HAP-1 (cell line): ENCODE data around the gene MICAL3.

Source experiments
- DNase-seq, 2 experiments: peaks; one replicate each; pipeline ENCODE4 v3.0.0-alpha.2; 2016 to 2020; ENCODE audit warnings: low spot score in 2 of 2
- H3K27me3 ChIP-seq: fragments of 250-450 bp; sonication (Bioruptor Pico); 2 replicates; pipeline ENCODE4 v1.5.1; 2020; ENCODE audit warnings: low read depth, mild to moderate bottlenecking, moderate library complexity
- H3K36me3 ChIP-seq: fragments of 250-450 bp; sonication (Bioruptor Pico); replicated peaks from 2 replicates; pipeline ENCODE4 v1.5.1; 2020; ENCODE audit warnings: mild to moderate bottlenecking
- H3K4me1 ChIP-seq: fragments of 250-450 bp; sonication (Bioruptor Pico); 2 replicates; pipeline ENCODE4 v1.5.1; 2020; ENCODE audit warnings: mild to moderate bottlenecking
- H3K4me3 ChIP-seq: fragments of 250-450 bp; sonication (Bioruptor Pico); 2 replicates; pipeline ENCODE4 v1.5.1; 2020; ENCODE audit warnings: mild to moderate bottlenecking, moderate library complexity
- H3K9me3 ChIP-seq: fragments of 250-450 bp; sonication (Bioruptor Pico); 2 replicates; pipeline ENCODE4 v1.5.1; 2020; ENCODE audit warnings: mild to moderate bottlenecking, moderate library complexity
- in situ Hi-C: fragments of 300-500 bp; cut with MboI; formaldehyde crosslinking; loops from 3 replicates; pipeline ENCODE4 v1.14.3; 2020; ENCODE audit warnings: low sequenced_read_pairs, inconsistent platforms, mixed read lengths

Gene MICAL3

DNA sequence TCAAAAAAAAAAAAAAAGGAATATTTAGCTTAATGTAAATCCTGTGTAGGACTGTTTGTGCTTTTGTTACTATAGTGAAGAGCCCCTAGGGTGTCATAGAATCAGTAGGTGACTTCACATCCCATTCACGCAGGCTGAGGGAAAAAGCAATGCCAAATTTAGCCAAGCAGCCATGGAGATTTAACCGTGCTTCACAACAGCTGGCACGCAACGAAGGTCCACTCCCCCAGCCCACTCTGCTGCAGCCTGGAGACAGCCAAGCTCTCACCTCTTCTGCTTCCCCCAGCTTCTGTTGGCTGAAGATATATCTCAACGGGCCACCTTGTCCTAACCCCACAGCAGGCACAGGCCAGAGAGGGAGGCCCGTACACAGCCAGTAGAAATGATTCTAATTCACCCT lies 171.3 kb downstream of the MICAL3 start:
- no peak for DNase-seq
- H3K27me3 ChIP-seq, result no peaks in the 10 kb centered on the region
- no peak overlapping the region for H3K4me3 ChIP-seq
- in situ Hi-C loops, result loop anchor here (5.0 kb wide), 1 partner anchor 41 kb away; no protein-coding TSS in a partner anchor
- no peaks in the 10 kb centered on the region for H3K36me3 ChIP-seq
- no peaks in the 10 kb centered on the region for H3K4me1 ChIP-seq
- H3K9me3 ChIP-seq, result no peaks in the 10 kb centered on the region

DNA sequence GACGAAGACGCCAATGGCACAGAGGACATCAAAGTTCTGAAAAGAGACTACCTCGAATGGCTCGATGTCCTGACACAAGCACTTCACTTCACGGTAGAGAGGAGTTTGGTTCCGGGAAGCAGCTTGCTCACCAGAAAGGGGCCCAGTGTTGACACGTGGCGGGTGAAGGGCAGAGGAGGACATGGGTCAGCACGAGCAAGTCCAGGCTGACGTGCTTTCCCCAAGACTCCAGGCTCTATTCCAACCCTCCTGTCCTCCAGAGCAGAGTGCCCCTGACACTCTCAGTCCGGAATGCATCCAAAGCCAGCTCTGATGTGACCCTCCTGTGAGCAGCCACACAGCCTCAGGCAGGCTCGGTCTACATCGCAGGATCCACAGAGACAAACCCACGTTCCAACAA lies 172.6 kb downstream of the MICAL3 start:
- H3K4me3 ChIP-seq, result no peak overlapping the region
- H3K4me1 ChIP-seq, result no peaks in the 10 kb centered on the region
- no peaks in the 10 kb centered on the region for H3K36me3 ChIP-seq
- H3K27me3 ChIP-seq, result no peaks in the 10 kb centered on the region
- in situ Hi-C loops, result loop anchor here (5.0 kb wide), 1 partner anchor 39 kb away; no protein-coding TSS in a partner anchor
- no peak for DNase-seq
- no peaks in the 10 kb centered on the region for H3K9me3 ChIP-seq

- Histone ChIP-seq H3K4me1 (no peaks in the 10 kb centered on the region), H3K36me3 (no peaks in the 10 kb centered on the region; the same call in 1 of the 2 replicates), H3K4me3 (no peak overlapping the region), H3K27me3 (no peaks in the 10 kb centered on the region), H3K9me3 (no peaks in the 10 kb centered on the region)
- no peak for DNase-seq
- in situ Hi-C loops, result loop anchor here (10.0 kb wide), 1 partner anchor 57 kb away; no protein-coding TSS in a partner anchor
Observed at GRCh38 chr22:17847360-17848078, 176.8 kb downstream of the MICAL3 start.

DNA sequence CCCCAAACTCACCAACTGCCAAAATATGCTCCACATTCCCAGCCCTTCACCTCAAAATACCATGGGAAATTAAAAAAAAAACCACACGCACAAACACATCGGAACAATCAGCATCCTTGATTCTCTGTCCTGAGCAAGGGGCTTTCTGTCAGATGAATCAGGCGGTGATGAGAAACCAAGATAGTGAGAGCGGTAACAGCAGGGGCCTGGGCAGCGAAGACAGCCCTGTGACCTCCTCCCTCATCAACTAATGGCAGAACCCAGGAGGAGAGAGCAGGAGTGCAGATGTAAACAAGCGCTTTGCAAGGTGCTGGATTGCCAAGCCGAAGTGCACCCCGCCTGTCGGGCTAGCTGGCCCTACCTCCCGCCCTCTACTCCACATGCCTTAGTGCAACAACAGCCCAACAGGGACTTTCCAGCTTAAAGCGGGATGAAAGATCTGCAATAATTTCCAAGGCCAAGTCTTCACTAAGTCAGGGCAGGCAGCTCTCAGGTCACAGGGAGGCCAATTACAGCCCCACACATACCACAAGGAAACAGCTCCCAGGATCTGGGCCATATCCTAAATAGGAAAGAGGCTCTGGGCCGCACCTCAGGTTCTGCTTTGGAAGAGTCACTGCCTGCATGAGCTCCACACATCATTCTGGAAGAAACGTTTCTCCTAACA lies 177.9 kb downstream of the MICAL3 start:
- no peaks in the 10 kb centered on the region for H3K4me1 ChIP-seq
- H3K4me3 ChIP-seq, result no peak overlapping the region
- H3K9me3 ChIP-seq, result no peaks in the 10 kb centered on the region
- no peaks in the 10 kb centered on the region; the same call in 1 of the 2 replicates for H3K36me3 ChIP-seq
- in situ Hi-C loops, result loop anchor here (10.0 kb wide), 1 partner anchor 58 kb away; no protein-coding TSS in a partner anchor
- no peaks in the 10 kb centered on the region for H3K27me3 ChIP-seq
- no peak for DNase-seq

DNA sequence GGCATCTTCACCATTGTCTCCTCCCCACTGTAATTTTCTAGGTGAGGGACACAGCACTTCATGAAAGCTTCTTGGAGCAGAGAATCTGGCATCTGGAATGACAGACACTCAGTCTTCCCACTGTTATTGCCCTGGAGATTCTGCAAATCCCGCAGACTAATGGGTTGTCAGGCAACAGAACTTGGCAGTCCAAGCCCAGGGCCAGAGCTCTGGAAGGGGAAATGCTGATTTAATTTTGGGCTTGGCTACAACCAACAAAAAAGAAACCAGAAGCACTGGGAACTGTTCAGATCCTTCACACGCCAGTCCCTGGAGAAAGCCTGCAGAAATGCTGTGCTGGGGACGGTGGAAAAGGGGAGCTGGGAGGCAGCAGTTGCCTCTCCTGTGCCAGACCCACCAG lies 178.6 kb downstream of the MICAL3 start:
- Histone ChIP-seq H3K36me3 (no peaks in the 10 kb centered on the region; the same call in 1 of the 2 replicates), H3K4me3 (no peak overlapping the region), H3K9me3 (no peaks in the 10 kb centered on the region), H3K27me3 (no peaks in the 10 kb centered on the region), H3K4me1 (no peaks in the 10 kb centered on the region)
- no peak for DNase-seq
- in situ Hi-C loops, result loop anchor here (10.0 kb wide), 1 partner anchor 59 kb away; no protein-coding TSS in a partner anchor

DNA sequence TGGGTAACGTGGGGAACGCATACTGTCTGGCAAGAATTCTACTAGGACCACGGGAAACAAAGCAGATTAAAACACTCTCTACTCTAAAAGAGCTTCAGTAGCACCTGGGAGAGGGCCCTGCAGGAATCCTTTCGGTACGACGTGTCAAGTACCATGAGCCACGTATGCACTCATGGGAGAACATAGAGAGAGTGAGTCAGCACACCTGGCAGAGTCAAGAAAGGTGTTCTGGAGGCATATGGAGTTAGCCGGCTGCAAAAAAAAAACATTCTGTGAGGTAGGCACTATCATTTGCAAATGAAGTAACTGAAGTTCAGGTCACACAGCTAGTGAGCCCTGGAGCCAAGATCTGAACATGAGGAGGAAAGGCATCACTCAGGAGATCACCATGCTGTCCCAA lies 179.0 kb downstream of the MICAL3 start:
- no peaks in the 10 kb centered on the region; the same call in 1 of the 2 replicates for H3K36me3 ChIP-seq

DNA sequence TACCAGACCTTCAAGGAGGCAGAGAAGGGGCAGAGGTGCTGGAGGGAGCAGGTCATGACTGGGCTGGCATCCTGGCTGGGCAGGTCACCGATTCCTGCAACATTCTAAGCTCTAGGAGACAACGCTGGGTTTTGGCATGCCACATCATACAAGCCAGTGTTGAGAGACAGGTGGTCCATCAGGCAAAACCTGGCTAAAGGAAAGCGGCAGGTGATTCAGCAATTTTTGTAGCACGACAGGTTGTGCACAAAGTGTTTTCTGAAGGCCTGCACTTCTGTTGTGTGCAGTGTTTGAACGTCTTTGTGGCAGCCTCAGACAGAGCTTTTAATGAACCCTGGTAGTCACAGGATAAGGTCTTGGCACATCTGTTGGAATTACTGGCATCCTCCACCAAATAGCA lies 180.2 kb downstream of the MICAL3 start:
- Histone ChIP-seq H3K4me1 (no peaks in the 10 kb centered on the region), H3K4me3 (no peak overlapping the region), H3K9me3 (no peaks in the 10 kb centered on the region), H3K36me3 (no peaks in the 10 kb centered on the region; the same call in 1 of the 2 replicates), H3K27me3 (no peaks in the 10 kb centered on the region)
- DNase-seq, result no peak
- in situ Hi-C loops, result loop anchor here (10.0 kb wide), 1 partner anchor 61 kb away; no protein-coding TSS in a partner anchor

More for the DNA sequence above, 179.0 kb downstream of the MICAL3 start:
- H3K27me3 ChIP-seq, result no peaks in the 10 kb centered on the region
- DNase-seq, result no peak
- H3K4me1 ChIP-seq, result no peaks in the 10 kb centered on the region
- H3K9me3 ChIP-seq, result no peaks in the 10 kb centered on the region
- no peak overlapping the region for H3K4me3 ChIP-seq
- in situ Hi-C loops, result loop anchor here (10.0 kb wide), 1 partner anchor 59 kb away; no protein-coding TSS in a partner anchor

DNA sequence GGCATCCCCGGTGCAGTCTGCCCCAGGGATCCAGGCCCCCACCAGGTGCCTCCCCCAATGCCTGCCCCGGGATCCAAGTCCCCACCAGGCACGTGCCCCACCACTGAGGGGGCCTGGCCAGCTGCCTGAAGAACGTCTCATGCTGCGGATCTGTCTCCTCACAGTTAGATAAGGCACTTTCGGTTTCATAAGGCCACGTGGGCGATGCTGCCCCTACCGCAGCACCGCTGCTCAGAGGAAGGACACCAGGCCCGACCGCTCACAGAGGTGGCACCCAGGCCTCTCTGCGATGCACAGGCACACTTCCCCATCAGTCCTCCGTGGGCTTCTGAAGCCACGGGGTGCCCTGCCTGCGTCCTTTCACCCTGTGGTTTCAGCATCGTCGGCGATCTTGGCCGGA lies 182.0 kb downstream of the MICAL3 start:
- no peak for DNase-seq
- Histone ChIP-seq H3K4me3 (no peak overlapping the region), H3K27me3 (no peaks in the 10 kb centered on the region), H3K9me3 (no peaks in the 10 kb centered on the region), H3K36me3 (peaks cover 4% of the 10 kb centered on the region; the same call in 1 of the 2 replicates), H3K4me1 (no peaks in the 10 kb centered on the region)
- in situ Hi-C loops, result loop anchor here (10.0 kb wide), 1 partner anchor 62 kb away; no protein-coding TSS in a partner anchor

DNA sequence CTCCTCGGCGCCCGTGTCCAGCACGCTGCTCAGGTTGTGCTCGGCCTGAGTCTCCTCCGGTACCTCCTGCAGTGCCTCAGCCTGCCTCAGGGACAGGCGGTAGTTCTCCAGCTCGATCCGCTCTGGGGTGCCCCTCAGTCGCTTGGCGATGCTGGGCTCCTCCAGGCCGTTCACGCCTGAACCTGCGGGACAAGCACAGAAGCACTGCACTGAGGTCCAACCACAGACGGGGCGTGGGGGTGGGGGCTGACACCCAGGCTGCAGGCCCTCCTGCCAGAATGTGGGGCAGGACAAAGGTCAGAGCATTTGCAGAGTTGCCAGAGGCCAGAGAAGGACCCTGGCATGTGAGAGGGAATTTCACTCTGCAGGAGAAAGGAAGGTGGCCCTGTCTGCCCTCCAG lies 182.5 kb downstream of the MICAL3 start:
- Histone ChIP-seq H3K4me3 (no peak overlapping the region), H3K9me3 (no peaks in the 10 kb centered on the region), H3K4me1 (no peaks in the 10 kb centered on the region), H3K36me3 (peaks cover 4% of the 10 kb centered on the region; the same call in 1 of the 2 replicates), H3K27me3 (no peaks in the 10 kb centered on the region)
- no peak for DNase-seq
- in situ Hi-C loops, result loop anchor here (10.0 kb wide), 1 partner anchor 63 kb away; no protein-coding TSS in a partner anchor

DNA sequence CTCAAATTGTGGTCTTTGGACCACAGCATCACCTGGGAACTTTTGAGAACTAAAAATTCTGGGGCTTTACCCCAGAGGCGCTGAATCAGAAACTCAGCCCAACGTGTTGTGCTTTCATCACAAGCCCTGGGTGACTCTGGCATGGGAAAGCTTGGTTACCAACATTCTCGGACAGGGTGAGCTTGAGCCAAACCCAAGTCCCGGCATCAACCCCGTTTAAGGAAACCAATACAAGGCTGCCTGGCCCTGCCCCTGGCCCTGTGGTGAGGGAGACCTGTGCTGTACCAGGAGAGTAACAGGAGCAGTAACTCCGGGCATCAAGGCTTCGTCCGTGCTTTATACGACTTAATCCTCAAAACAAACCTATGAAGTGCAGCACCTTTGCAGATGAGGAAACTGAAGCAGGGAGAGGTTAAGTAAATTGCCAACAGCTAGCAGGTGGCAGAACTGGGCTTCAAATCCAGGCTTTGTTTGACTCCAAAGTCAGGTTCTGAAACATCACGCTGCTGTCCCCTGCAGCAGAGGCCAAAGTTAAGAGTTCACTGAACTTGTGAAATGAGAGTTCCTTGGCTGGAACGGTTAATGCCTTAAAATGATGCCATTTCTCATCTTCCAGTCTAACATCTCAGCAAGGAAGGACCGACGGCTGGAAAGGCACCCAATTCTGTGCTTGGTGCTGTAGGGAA lies 186.0 kb downstream of the MICAL3 start:
- Histone ChIP-seq H3K36me3 (peaks cover 4% of the 10 kb centered on the region; the same call in 1 of the 2 replicates), H3K27me3 (no peaks in the 10 kb centered on the region), H3K4me3 (no peak overlapping the region), H3K9me3 (no peaks in the 10 kb centered on the region), H3K4me1 (no peaks in the 10 kb centered on the region)
- in situ Hi-C loops, result no loop called here
- DNase-seq, result no peak

GRCh38 chr22:17836992-17837742 lies 187.2 kb downstream of the MICAL3 start:
- no peaks in the 10 kb centered on the region for H3K27me3 ChIP-seq
- no peaks in the 10 kb centered on the region for H3K4me1 ChIP-seq
- H3K9me3 ChIP-seq, result no peaks in the 10 kb centered on the region
- DNase-seq, result no peak
- H3K36me3 ChIP-seq, result peaks cover 4% of the 10 kb centered on the region; the same call in 1 of the 2 replicates
- in situ Hi-C loops, result no loop called here
- no peak overlapping the region for H3K4me3 ChIP-seq

DNA sequence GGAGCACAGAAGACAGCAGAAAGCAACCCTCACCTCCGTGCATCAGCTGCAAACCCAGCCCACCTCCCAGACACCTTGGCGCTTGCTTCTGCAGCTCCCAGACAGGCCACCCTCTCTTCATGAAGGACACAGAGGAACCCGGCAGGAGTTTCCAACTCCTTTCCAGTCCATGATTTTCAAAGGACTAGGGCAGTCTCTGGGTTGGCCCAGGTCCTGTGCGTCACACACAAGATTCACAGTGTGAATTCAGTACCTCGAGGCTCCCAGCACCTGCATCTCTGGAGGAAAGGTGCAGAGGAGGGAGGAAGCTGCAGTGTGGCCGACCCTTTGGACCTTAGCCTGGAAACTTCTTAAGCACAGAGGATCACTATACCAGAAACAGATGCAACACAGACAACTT lies 189.1 kb downstream of the MICAL3 start:
- Histone ChIP-seq H3K4me3 (no peak overlapping the region), H3K27me3 (no peaks in the 10 kb centered on the region), H3K4me1 (no peaks in the 10 kb centered on the region), H3K36me3 (peaks cover 4% of the 10 kb centered on the region), H3K9me3 (no peaks in the 10 kb centered on the region)
- no peak for DNase-seq
- in situ Hi-C loops, result no loop called here

GRCh38 chr22:17833489-17833888 lies 190.9 kb downstream of the MICAL3 start:
- no peak for DNase-seq
- H3K36me3 ChIP-seq, result peaks cover 11% of the 10 kb centered on the region
- H3K27me3 ChIP-seq, result no peaks in the 10 kb centered on the region
- H3K4me3 ChIP-seq, result no peak overlapping the region
- in situ Hi-C loops, result loop anchor here (5.0 kb wide), 1 partner anchor 234 kb away; no protein-coding TSS in a partner anchor
- no peaks in the 10 kb centered on the region for H3K4me1 ChIP-seq
- H3K9me3 ChIP-seq, result no peaks in the 10 kb centered on the region; the same call in 1 of the 2 replicates
